Breast epithelium (tissue), 4 donors: ENCODE results near the gene ANKRD35. TPM values are rescaled to one million over a fixed set of nuclear protein-coding genes. Genes with fewer than 3 reads are reported as not detected.
A peak's percentile ranks its signal among the peaks of the same experiment; 100 is the strongest.
"Not testable (repeated sequence)": the region's sequence is repeated elsewhere in the genome, so short reads cannot be mapped to it uniquely, and the experiment has no call there.

ENCODE experiments used
- DNase-seq, 2 donors: peaks; one replicate each; pipeline ENCODE4 v3.0.0-alpha.2; 2019; ENCODE audit warnings: low spot score in 2 of 2
- H3K27ac ChIP-seq, 2 donors: fragments of 200-600 bp; sonication (generic) in 1 of 2; one replicate each; pipeline ENCODE4 v1.5.1; 2016 to 2019; ENCODE audit warnings: mild to moderate bottlenecking in 1 of 2
- H3K27me3 ChIP-seq, 2 donors: fragments of 200-600 bp; sonication (generic) in 1 of 2; one replicate each; pipeline versions ENCODE4 v1.5.1 to v1.6.0; 2017 to 2019; ENCODE audit warnings: control low read depth in 1 of 2, mild to moderate bottlenecking in 1 of 2
- H3K36me3 ChIP-seq: fragments of 200-600 bp; one replicate; pipeline ENCODE4 v1.5.1; 2019
- H3K4me1 ChIP-seq, 2 donors: fragments of 200-600 bp; sonication (generic); one replicate each; pipeline ENCODE4 v1.5.1; 2016 to 2019; ENCODE audit warnings: control low read depth in 1 of 2
- H3K4me3 ChIP-seq, 3 donors: fragments of 200-600 bp; sonication (generic); 1 replicate in 2 of 3; 2 replicates in 1 of 3; pipeline ENCODE4 v1.5.1; 2016 to 2019; ENCODE audit warnings: mild to moderate bottlenecking in 3 of 3, moderate library complexity in 2 of 3
- H3K9me3 ChIP-seq, 2 donors: fragments of 200-600 bp; sonication (generic) in 1 of 2; one replicate each; pipeline ENCODE4 v1.5.1; 2016 to 2019; ENCODE audit warnings: control low read depth in 1 of 2
- CTCF ChIP-seq, 3 donors: fragments of 450-650 bp; IDR thresholded peaks; one replicate each; pipeline ENCODE4 v1.5.1; 2016 to 2017; ENCODE audit warnings: antibody characterized with exemption in 3 of 3, mild to moderate bottlenecking in 3 of 3, moderate library complexity in 3 of 3
- POLR2A ChIP-seq: fragments of 450-650 bp; IDR thresholded peaks from one replicate; pipeline ENCODE4 v1.6.1; 2016; ENCODE audit warnings: antibody characterized with exemption, mild to moderate bottlenecking, moderate library complexity
- POLR2AphosphoS5 ChIP-seq, 3 donors: sonication (generic); formaldehyde crosslinking; IDR thresholded peaks; one replicate each; pipeline ENCODE4 v1.6.1; 2017; ENCODE audit warnings: antibody characterized with exemption in 3 of 3
- intact Hi-C: fragments of 100-400 bp; cut with DNase I; formaldehyde crosslinking; loops from one replicate; pipeline ENCODE4 v1.15.1; 2023; ENCODE audit warnings: low total_unique reads
- total RNA-seq, 3 donors: library from RNA; depleted of rRNA; stranded (reverse); fragments of >200 nt; gene quantifications; one replicate each; pipeline ENCODE4 v1.1.0, GENCODE V29; 2016

Gene ANKRD35
- total RNA-seq, 3 donors from 2014 or later = 6.4 to 10.2 (median 7.0) TPM

GRCh38 chr1:145922266-145922665 is 36.6 kb upstream of the ANKRD35 start:
- TF ChIP-seq POLR2A = no peak
- intact Hi-C loops = no loop called here
- H3K27me3 ChIP-seq = no peaks in the 10 kb centered on the region
- no peaks in the 10 kb centered on the region for H3K9me3 ChIP-seq
- no peak overlapping the region for H3K4me3 ChIP-seq
- no peak for DNase-seq
- peaks cover 8 to 14% of the 10 kb centered on the region in 2 donors for H3K4me1 ChIP-seq
- no peak overlapping the region for H3K27ac ChIP-seq
- no peaks in the 10 kb centered on the region for H3K36me3 ChIP-seq

DNA sequence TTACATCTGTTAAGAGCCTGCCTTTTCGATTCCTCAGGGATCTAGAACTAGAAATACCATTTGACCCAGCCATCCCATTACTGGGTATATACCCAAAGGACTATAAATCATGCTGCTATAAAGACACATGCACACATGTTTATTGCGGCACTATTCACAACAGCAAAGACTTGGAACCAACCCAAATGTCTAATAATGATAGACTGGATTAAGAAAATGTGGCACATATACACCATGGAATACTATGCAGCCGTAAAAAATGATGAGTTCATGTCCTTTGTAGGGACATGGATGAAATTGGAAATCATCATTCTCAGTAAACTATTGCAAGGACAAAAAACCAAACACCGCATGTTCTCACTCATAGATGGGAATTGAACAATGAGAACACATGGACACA is 34.6 kb upstream of the ANKRD35 start:
- H3K4me3 ChIP-seq, DNase-seq, H3K27ac ChIP-seq, intact Hi-C loops, H3K36me3 ChIP-seq, H3K27me3 ChIP-seq, H3K9me3 ChIP-seq: not testable (repeated sequence)
- H3K4me1 ChIP-seq = peaks cover 4 to 15% of the 10 kb centered on the region in 2 donors

GRCh38 chr1:145918992-145919939 is 33.6 kb upstream of the ANKRD35 start:
- TF ChIP-seq CTCF (IDR thresholded peaks at IDR 0.05) = no peak
- no peak for TF ChIP-seq POLR2A
- TF ChIP-seq POLR2AphosphoS5 (IDR thresholded peaks at IDR 0.05) = peak in 2 of 3 donors; percentile 8 to 22
- Histone ChIP-seq H3K4me3 (peak overlapping the region; percentile 88 to 95 (median 88)), H3K9me3 (no peaks in the 10 kb centered on the region), H3K27ac (peak overlapping the region; percentile 93 to 94), H3K36me3 (no peaks in the 10 kb centered on the region), H3K27me3 (no peaks in the 10 kb centered on the region), H3K4me1 (peaks cover 4 to 15% of the 10 kb centered on the region in 2 donors)
- intact Hi-C loops = no loop called here
- peak; percentile 54 to 86 for DNase-seq

DNA sequence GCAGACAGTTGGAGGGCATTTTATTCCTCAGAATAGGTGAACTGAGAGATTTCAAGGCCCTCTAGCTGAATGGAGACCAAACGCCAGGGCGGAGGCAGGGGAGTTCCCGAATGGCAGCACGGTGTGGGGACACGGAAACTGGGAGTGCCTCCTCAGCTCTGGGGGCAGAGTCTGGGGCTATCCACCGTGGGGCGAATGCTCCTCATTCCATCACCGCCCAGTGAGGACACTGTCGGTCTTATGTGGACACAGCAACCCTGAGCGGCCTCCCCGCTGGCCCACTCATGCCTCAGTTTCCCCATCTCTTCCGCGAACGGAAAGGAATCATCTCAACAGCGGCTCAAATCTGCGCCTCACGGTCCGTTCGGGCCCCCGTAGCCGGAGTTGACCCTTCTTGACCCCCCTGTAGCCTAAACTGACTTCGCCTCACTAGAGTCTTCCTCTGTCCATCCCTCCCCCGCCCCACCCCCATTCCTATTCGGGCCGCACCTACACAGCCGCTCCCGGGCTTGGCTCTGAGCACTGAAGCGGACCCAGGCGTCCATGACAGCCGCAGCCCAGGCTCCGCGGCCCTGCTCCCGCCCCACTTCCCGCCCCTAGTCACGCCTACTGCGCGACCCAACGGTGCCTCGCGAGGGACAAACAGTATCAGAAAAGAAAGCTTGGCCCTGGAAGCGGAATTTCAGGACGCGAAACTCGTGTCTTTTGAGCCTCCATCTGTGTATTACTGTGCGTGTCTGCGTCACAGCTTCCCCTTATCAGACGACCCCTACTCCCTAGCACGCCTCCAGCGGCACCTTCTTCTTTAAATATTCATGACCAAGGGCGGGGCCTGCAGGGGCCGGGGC is 32.7 kb upstream of the ANKRD35 start, which contains the start of gene PEX11B:
PEX11B (minus strand) TSS at position 574 of the 848 bp plus-strand sequence; CDS start at position 545, 29 bp downstream.
- intact Hi-C loops = no loop called here
- peak; percentile 83 to 85 (median 84) for TF ChIP-seq POLR2AphosphoS5 (IDR thresholded peaks at IDR 0.05)
- peak in 1 of 3 donors; percentile 31 for TF ChIP-seq CTCF (IDR thresholded peaks at IDR 0.05)
- TF ChIP-seq POLR2A = peak; percentile 37
- H3K36me3 ChIP-seq = no peaks in the 10 kb centered on the region
- peak within 1 kb of the TSS; percentile 88 to 95 (median 88) for H3K4me3 ChIP-seq
- DNase-seq = peak; percentile 88
- H3K27ac ChIP-seq = peak within 1 kb of the TSS; percentile 93 to 94
- peaks cover 4 to 15% of the 10 kb centered on the region in 2 donors for H3K4me1 ChIP-seq
- no peaks in the 10 kb centered on the region for H3K9me3 ChIP-seq
- no peaks in the 10 kb centered on the region for H3K27me3 ChIP-seq

- H3K4me3 ChIP-seq = peak overlapping the region; percentile 88 to 95 (median 88)
- DNase-seq = no peak
- no peaks in the 10 kb centered on the region for H3K27me3 ChIP-seq
- H3K27ac ChIP-seq = peak overlapping the region; percentile 93 to 94
- H3K9me3 ChIP-seq = no peaks in the 10 kb centered on the region
- peaks cover 4 to 15% of the 10 kb centered on the region in 2 donors for H3K4me1 ChIP-seq
- intact Hi-C loops = no loop called here
- TF ChIP-seq CTCF (IDR thresholded peaks at IDR 0.05) (no peak), POLR2AphosphoS5 (IDR thresholded peaks at IDR 0.05) (no peak)
- no peaks in the 10 kb centered on the region for H3K36me3 ChIP-seq
These were observed 31.9 kb upstream of the ANKRD35 start for GRCh38 chr1:145917595-145917994.
